ENCODE measurements around the gene KLHL2.
"Not testable (repeated sequence)": the region's sequence is repeated elsewhere in the genome, so short reads cannot be mapped to it uniquely, and the experiment has no call there.

- TF ChIP-seq ZNF544 (tag by site-specific recombination; IDR thresholded peaks at IDR 0.05): not testable (repeated sequence)
- TF ChIP-seq, protein P1, sequence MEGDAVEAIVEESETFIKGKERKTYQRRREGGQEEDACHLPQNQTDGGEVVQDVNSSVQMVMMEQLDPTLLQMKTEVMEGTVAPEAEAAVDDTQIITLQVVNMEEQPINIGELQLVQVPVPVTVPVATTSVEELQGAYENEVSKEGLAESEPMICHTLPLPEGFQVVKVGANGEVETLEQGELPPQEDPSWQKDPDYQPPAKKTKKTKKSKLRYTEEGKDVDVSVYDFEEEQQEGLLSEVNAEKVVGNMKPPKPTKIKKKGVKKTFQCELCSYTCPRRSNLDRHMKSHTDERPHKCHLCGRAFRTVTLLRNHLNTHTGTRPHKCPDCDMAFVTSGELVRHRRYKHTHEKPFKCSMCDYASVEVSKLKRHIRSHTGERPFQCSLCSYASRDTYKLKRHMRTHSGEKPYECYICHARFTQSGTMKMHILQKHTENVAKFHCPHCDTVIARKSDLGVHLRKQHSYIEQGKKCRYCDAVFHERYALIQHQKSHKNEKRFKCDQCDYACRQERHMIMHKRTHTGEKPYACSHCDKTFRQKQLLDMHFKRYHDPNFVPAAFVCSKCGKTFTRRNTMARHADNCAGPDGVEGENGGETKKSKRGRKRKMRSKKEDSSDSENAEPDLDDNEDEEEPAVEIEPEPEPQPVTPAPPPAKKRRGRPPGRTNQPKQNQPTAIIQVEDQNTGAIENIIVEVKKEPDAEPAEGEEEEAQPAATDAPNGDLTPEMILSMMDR (tag by site-specific recombination; IDR thresholded peaks at IDR 0.05): not testable (repeated sequence)
These were observed 48.1 kb downstream of the KLHL2 start for GRCh38 chr4:165255439-165255838.

Data from HEK293 (cell line).